GOT3 (cell line): ENCODE results near the gene CFAP77.

Source experiments
- DNase-seq: peaks from one replicate; lab custom pipeline; 2025; ENCODE audit warnings: mixed read lengths; lab: John Stamatoyannopoulos, UW

Gene CFAP77

GRCh38 chr9:132597073-132597775 lies 187.2 kb downstream of the CFAP77 start:
- no peak for DNase-seq

- no peak for DNase-seq
Measured at GRCh38 chr9:132600326-132600984, 190.4 kb downstream of the CFAP77 start.

- DNase-seq, result no peak
Measured at GRCh38 chr9:132602207-132602606, 192.2 kb downstream of the CFAP77 start.

- no peak for DNase-seq
Measured at GRCh38 chr9:132605387-132605786, 195.4 kb downstream of the CFAP77 start.

GRCh38 chr9:132606066-132606465 lies 196.1 kb downstream of the CFAP77 start:
- no peak for DNase-seq

- DNase-seq, result no peak
Measured at GRCh38 chr9:132609184-132609583, 199.2 kb downstream of the CFAP77 start.

GRCh38 chr9:132609829-132610228 lies 199.8 kb downstream of the CFAP77 start:
- peak; percentile 19 for DNase-seq

- no peak for DNase-seq
Measured at GRCh38 chr9:132610661-132611060, 200.7 kb downstream of the CFAP77 start.

GRCh38 chr9:132614324-132614723 lies 204.3 kb downstream of the CFAP77 start:
- DNase-seq, result no peak

- no peak for DNase-seq
Measured at GRCh38 chr9:132615774-132616173, 205.8 kb downstream of the CFAP77 start.

GRCh38 chr9:132616725-132617124 lies 206.7 kb downstream of the CFAP77 start:
- DNase-seq, result no peak

GRCh38 chr9:132622159-132622558 lies 212.1 kb downstream of the CFAP77 start:
- DNase-seq, result no peak
